Measurements from ENCODE around the gene ECT2L. TPM values are rescaled to one million over a fixed set of nuclear protein-coding genes. Genes with fewer than 3 reads are reported as not detected.

ECT2L gene
- total RNA-seq, 1 experiment from 2014 or later, result not detected

DNA sequence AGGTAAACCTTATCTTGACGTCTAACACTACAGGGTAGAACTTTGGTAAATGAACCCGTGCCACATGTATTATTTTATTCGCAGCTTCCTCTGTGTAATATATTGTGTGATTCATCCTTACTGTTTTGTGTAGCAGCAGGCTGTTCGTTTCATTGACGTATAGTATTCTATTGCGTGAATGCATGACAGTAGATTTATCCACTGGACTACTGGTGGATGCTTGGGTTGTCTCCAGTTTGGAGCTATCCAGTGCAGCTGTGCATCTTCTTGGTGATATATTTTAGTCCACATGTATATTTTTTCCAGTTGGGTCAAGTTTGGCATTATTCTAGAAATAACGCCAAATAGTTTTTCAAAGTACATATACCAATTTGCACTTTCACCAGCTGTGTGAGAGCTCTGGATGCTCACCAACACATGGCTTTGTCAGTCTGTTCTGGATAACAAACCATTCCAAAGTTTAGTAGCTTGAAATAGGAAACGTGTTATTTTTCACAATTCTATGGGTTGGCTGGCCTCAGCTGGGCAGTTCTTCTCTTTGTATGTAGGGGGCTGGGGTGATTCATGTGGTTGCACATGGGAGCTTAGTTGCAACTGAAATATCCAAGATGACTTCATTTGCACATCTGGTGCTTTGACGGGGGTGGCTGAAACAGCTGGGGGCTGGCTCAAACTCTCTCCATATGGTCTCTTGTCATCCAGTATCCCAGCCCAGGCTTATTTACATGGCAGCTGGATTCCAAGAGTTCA, 9.3 kb downstream of the ECT2L start:
- DNase-seq (ENCODE audit: low read depth), result peak; percentile 24

DNA sequence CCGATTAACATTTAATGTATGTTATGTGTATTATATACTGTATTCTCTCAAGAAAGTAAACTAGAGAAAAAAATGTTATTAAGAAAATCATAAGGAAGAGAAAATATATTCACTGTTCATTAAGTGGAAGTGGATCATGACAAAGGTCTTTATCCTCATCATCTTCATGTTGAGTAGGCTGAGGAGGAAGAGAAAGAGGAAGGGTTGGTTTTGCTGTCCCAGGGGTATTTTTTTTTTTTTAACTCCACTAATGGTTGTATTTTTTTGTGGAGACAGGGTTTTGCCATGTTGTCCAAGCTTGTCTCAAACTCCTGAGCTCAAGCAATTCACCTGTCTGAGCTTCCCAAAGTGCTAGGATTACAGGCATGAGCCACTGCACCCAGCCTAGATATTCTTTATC, 11.0 kb downstream of the ECT2L start:
- no peak for DNase-seq (ENCODE audit: low read depth)

DNA sequence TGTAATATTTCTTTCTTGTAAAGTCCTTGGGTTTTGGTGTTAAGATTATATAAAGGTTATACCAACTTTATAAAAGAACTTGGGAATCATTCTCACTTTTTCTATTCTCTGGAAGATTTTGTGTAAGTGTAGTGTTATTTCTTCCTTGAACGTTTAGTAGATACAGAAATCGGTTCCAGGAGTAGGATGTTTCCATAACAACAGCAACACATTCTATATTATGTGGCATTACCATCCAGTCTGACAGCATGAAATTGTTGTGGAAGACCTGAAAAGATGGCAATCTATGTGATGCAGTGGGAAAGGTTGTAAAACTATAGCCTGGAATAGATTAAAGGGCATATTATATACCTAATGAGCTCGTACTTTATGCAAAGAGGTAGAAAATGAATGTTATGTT, 13.8 kb downstream of the ECT2L start:
- no peak for DNase-seq (ENCODE audit: low read depth)

DNA sequence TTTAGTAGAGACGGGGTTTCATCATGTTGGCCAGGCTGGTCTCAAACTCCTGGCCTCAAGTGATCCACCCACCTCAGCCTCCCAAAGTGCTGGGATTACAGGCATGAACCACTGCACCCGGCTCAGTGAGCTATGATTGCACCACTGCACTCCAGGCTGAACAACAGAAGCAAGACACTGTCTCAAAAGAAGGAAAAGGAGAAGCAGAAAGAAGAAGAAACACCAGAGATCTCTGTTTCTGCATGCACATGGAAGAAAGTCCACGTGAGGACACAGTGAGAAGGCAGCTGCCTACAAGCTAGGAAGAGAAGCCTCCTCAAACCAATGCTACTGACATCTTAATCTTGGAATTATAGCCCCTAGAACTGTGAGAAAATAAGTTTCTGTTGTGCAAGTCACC, 16.0 kb downstream of the ECT2L start:
- DNase-seq (ENCODE audit: low read depth), result no peak

DNA sequence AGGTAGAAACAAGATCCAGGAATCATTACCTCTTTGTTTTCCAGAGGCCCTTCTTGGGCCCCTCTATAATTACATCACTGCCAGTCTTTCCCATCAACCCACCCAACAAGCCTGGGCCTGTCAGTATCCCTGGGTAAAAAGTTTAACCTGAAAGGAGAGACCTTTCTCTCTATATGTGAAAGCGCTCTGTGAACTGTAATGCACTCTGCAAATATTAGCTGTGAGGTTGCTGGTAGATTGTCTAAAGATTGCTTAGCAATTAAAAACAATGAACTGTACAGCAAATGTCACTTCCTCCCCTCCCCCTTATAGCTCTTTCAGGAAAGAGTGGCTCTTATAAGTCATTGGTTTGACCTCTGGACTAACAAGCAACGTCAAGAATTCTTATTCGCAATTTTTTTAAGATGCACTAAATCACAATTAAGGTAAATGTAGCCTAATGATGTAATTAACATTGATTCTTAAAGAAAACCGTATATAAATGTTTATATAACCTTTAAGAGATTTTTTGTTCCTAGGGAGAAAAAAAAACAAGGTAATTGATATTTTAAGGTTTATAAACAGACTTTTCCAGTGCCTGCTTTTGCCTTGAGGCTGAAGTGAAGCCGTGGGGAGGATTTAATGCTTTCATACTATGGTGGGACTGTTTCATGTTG, 18.4 kb downstream of the ECT2L start:
- DNase-seq (ENCODE audit: low read depth), result no peak

DNA sequence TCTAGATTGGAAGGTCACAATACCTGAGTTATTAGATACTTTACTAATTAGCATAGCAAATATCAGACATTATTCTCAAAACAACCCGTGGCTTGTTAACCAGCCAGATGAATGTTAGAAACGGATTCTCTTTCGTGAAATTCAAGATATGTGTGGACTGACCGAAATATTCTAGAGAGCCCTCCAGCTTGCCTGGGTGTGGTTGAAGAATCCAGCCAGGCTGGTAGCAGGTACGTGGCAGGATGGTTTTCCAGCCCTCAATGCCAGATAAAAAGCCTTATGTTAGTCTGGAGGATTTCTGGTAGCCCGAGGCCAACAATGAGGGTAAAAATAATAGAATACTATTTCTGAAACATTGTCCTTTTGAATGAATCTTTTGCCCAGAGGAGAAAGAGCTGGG, 19.3 kb downstream of the ECT2L start:
- no peak for DNase-seq (ENCODE audit: low read depth)

DNA sequence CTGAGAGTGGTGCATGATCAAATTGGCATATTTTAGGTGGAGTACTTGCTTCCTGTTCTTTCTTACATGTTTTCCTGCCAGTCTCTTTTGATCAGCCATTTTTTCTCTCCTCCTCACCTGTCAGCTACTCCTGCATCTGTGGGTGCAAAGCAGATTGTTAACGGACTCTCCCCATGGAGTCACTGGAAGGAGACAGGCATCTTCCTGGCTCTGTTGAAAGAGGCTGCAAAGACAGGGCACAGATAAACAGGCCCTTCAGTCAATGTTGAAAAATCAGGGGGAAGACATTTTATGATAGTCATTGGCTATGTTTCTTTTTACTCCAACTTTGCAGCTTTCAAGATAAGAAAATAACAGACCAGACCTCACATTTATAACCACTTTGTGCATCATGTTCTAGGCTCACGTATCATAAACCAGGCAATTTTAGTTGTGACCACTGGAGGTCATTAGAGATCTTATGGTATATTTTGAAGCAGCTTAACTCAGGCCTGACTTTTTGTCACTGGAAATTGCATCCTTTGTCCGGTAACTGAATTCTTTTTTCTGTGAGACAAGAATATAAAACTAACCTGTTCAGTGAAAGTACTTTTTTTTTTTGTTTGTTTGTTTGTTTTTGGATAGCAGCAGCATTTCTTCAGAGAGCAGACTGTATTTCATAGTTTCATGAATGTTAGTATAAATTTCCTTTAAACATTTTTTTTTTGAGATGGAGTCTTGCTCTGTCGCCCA, 20.1 kb downstream of the ECT2L start:
- peak; percentile 40 for DNase-seq (ENCODE audit: low read depth)

DNA sequence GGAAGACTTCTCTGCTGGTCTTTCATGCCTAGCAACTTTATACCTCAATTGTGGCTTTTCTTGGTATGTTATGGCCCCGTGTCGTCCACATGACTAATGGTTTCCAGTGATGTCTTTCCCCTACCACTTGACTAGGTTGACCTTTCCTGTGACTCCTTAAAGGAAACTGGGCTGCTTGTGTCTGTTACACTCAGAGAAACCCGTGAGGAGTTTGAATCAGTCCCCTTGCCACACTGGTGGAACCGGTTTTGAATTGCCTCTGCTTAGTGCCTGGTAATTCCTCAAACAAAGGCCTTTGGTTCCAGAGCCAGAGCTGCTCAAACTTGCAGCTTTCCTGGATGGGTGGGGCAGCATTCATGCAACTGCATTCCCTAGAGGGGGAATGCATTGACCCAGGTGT, 21.9 kb downstream of the ECT2L start:
- DNase-seq (ENCODE audit: low read depth), result peak; percentile 64

DNA sequence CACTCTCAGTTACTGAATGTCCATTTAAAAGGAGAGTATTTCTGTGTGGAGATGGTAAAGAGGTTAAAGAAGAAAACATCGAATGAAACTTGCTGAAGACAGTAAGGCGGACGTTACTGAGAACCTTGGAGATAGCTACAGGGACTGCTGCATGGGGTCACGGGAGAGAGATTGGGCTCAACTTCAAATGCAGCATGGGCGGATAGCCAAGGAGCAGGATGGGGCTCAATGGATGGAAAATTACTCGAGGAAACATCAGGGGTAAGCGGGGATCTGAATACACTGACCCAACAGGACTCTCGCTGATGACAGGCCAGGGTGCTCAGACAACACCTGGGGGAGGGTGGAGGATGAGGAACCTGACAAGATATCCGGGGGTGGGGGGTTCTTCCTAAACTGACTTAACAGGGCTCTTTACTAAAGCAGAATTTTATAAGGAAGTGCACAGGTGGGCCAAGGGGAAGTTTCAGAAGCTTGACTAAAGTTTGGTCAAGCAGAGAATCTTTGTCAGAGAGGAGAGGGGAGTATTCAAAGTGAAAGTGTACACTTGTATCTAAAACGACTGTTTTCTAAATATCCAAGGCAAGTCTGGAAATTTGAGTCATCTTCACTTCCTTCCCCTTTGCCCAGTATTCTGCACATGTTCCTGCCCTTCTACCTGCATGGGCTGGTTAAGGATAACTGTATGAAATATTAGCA, 22.8 kb downstream of the ECT2L start:
- DNase-seq (ENCODE audit: low read depth), result no peak

DNA sequence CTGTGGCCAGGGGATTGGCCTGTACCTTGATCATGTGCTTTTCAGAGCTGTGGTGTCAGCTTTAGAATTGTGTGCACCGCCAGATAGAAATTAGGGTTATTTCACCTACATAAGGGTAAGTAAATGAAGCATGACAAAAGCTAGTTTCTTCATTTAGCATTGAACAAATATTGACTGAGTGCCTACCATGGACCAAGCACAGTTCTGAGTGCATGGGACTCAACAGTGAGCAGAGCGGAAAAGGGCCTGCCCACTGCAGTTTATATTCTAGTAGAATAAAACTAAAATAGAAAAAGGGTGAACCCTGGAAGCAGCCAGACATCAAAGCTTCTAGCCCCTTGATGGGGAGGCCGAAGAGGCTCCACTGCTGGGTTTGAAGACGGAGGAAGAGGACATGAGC, 25.6 kb downstream of the ECT2L start:
- no peak for DNase-seq (ENCODE audit: low read depth)

DNA sequence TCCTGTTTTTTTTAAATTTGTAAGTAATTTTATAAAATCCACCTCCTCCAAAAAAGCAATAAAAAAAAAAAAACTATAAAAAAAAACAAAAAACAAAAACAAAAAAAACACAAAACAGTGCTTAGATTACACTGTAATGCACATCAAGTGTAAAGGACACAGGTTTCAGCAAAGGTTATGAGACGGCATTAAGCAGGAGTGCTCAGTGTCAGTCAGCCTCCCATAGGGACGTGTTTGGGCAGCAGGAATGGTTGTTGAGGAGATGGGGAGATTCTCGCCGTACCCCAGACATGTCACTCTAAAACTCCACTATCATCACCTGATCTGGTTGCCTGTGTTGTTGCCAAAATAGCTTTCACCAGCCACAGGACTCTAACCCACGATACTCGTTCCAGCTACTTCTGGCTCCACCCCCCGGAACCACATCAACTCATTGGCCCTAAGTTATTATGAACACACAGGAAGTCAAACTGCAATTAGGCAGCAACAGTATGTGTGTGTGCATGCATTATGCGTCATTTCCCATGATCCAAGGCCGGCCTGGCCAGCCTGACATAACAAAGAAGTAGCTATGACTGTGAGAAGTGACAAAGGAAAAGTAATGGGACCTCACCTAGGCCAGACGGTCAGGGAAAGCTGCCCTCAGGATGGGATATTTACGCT, 28.7 kb downstream of the ECT2L start:
- DNase-seq (ENCODE audit: low read depth), result peak; percentile 52

DNA sequence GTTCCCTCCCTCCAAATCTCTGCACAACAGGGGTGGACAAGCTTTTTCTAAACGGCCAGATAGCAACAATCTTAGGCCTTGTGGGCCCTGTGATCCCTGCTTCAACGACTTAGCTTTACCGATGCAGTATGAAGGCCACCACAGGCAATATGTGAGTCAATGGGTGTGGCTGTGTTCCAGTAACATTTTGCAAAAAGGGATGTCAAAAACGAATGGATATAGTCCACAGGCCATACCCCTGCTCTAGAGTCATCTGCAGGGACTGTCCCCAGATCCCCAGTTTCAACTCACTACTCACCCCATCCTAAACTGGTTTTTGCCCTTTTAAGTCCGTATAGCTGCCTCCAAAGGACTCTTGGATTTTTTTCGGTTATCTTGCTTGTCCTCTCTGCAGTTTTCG, 34.4 kb downstream of the ECT2L start:
- DNase-seq (ENCODE audit: low read depth), result no peak

DNA sequence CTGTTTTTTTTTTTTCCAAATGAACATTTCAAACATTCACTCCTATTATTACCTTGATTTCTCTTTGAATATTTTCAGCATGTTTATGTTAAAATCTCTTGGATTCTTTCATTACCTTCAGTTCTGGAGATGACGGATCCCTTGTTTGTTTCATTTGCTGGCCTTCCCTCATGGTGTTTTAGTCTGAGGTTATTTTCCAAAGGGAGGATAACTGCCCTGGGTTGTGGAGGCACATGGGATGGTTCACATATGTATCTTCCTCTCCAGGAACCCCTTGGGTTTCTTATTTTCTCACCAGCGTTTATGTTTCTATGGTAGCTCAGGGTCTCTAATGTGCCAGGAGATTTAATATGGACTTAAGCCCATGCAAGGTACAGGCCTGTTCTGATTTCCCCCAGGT, 36.3 kb downstream of the ECT2L start:
- DNase-seq (ENCODE audit: low read depth), result no peak

DNA sequence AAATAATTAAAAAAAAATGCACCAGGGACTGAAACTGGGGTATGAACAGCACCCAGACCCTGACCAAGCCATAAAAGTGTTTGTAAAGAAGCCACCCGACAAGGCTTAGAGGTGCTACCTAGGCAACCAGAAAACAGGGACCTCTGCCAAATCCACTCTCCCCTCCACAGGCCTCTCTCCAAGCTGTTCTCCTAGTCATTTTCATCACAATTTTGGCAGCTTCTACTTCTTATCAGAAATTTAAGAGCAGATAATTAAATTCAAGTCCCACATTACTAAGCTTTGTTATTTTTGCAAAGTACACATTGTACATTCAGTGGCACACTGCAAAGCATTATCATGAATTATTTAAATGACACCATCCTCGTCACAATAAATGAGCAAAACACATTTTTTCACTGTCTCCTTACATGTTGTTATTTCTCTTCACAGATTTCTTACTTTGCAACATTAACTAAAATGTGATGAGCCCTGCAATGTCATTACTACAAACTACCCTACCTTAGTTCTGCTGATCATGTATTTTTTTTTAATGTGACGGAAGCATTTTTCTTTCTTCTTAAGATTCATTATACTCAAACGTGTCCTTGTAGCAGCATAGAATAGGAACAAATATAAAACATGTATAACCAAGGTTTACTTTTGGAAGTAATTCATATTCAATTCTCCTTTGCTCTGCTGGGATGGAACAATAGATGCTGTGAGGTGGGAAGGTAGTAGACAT, 38.1 kb downstream of the ECT2L start:
- DNase-seq (ENCODE audit: low read depth), result no peak

DNA sequence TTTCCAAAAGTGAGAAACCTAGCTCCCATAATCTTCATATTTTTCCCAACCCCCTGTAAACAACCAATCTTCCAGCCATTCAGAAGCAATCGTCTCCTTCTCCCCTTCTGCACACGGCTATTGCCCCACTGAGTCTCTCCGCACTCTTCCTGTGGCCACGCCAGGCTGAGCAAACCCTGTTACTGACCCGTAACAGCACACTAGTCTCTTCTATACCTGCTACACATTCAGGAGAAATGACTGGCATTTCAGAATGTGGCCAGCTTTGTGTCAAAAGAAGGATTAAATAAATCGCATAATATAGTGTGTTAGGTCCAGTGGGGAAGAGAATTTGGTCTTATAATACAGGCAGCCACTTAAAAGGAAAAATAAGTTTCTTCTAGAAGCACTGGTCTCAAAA, 41.4 kb downstream of the ECT2L start:
- no peak for DNase-seq (ENCODE audit: low read depth)

DNA sequence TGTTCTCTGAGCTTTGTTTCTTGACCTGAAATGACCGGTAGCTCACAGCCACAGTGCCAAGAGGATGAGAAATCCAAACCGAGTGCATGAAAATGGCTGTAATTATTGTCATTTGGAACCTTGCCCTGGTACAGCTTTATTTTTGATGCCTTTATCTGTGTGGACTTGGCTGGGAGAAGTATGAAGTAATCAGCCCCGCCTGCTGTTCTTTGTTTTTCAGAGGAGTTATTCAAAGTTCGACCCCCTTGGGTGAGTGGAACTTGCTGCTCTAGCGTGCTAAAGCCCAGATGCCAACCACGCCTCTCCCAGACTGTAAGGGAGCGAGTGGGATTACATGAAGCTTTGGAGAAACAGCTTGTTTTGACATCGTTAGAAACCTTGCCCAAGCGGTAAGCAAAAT, 48.3 kb downstream of the ECT2L start:
- peak; percentile 36 for DNase-seq (ENCODE audit: low read depth)

DNA sequence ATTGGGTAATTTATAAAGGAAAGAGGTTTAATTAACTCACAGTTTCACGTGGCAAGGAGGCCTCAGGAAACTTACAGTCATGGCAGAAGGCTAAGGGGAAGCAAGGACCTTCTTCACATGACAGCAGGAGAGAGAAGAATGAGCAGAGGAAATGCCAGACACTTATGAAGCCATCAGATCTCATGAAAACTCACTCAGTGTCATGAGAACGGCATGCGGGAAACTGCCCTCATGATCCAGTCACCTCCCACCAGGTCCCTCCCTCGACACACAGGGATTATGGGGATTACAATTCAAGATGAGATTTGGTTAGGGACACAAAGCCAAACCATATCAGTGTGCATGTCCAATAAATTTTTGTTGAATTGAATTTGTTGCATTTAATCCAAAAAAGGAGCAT, 52.0 kb downstream of the ECT2L start:
- DNase-seq (ENCODE audit: low read depth), result no peak

DNA sequence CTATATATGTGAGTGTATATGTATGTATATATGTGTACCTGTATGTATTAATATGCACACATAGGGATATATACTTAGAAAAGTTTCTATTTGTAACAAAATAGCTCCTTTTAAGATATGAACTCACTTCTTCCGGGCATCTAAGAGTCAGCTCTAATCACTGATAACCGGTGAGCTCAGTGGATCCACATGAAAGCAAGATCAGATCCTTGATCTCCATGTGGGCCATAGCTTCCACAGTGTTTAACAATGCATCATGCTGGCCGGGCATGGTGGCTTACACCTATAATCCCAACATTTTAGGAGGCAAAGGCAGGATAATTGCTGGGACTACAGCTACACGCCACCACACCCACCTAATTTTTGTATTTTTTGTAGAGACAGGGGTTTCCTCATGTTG, 52.6 kb downstream of the ECT2L start:
- no peak for DNase-seq (ENCODE audit: low read depth)

DNA sequence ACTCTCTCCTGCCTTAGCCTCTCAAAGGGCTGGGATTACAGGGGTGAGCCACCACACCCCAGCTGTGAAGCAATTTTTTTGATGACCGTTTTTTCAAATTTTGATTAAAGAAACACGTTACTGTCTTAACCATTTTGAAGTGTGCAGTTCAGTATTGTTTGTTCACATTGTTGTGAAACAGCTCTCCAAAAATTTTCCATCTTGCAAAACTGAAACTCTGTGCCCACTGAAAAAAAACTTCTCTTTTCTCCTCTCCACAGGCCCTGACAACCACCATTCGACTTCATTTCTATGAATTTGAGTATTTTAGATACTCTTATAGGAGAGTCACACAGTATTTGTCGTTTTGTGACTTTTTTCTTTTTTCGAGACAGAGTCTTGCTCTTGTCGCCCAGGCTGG, 53.9 kb downstream of the ECT2L start:
- DNase-seq (ENCODE audit: low read depth), result no peak

DNA sequence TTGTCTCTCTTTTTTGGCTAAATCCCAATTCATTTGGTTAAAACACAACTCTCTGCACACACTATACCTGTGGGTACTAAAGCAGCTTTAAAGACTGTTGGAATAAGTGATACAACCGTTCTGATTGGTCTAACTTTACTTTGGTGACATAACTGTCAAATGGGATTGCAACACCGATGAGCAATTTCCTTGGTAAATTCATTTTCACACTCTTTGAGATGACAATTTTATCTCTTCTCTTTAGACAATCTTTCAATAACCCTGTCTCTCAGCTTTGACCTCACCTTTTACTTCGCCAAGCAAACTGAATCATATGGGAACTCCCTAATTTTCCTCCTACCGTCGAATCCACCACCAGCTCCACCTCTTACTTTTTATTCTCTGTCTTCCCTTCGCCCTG, 60.8 kb downstream of the ECT2L start:
- DNase-seq (ENCODE audit: low read depth), result no peak

DNA sequence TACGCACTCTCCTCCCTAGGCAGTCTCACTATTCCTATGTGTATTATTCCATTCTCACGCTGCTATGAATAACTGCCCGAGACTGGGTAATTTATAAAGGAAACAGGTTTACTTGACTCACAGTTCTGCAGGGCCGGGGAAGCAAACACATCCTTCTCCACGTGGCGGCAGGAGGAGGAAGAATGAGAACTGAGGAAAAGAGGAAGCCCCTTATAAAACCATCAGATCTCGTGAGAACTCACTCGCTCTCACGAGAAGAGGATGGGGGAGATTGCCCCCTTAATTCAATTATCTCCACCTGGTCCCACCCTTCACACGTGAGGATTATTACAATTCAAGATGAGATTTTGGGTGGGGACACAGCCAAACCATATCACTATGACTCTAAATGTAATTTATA, 61.9 kb downstream of the ECT2L start:
- DNase-seq (ENCODE audit: low read depth), result no peak
